HEK293T (cell line): ENCODE results near the gene FGR.

Experiments used
- ARNT ChIP-seq: fragments of 450-650 bp; IDR thresholded peaks from 2 replicates; pipeline ENCODE4 v1.6.1; 2017; ENCODE audit warnings: mild to moderate bottlenecking
- FOXA1 ChIP-seq: fragments of 450-650 bp; IDR thresholded peaks from 2 replicates; pipeline ENCODE4 v1.6.1; 2016; ENCODE audit warnings: mild to moderate bottlenecking
- HDGF ChIP-seq: fragments of 450-650 bp; IDR thresholded peaks from 2 replicates; pipeline ENCODE4 v1.6.1; 2017; ENCODE audit warnings: antibody characterized with exemption, borderline replicate concordance
- L3MBTL2 ChIP-seq: fragments of 450-650 bp; conservative IDR thresholded peaks from 2 replicates; pipeline ENCODE4 v1.6.1; 2016; ENCODE audit warnings: mild to moderate bottlenecking
- NFRKB ChIP-seq: fragments of 450-650 bp; IDR thresholded peaks from 2 replicates; pipeline ENCODE4 v1.6.1; 2016; ENCODE audit warnings: mild to moderate bottlenecking, moderate library complexity
- SP1 ChIP-seq: fragments of 450-650 bp; IDR thresholded peaks from 2 replicates; pipeline ENCODE4 v1.6.1; 2017

- TF ChIP-seq NFRKB (no peak), SP1 (no peak), ARNT (no peak), L3MBTL2 (no peak), HDGF (no peak), FOXA1 (no peak)
These were observed 6.3 kb downstream of the FGR start for GRCh38 chr1:27628712-27629111.
